HG03432 (cell line): ENCODE data around the gene TSPAN4.

ENCODE experiments used
- ATAC-seq: cut with Tn5 transposase; IDR thresholded peaks from one replicate; pipeline ENCODE4 v1.9.1; 2021; ENCODE audit warnings: mild to moderate bottlenecking, moderate library complexity; ENCODE audit not compliant: unreplicated experiment

Gene TSPAN4

DNA sequence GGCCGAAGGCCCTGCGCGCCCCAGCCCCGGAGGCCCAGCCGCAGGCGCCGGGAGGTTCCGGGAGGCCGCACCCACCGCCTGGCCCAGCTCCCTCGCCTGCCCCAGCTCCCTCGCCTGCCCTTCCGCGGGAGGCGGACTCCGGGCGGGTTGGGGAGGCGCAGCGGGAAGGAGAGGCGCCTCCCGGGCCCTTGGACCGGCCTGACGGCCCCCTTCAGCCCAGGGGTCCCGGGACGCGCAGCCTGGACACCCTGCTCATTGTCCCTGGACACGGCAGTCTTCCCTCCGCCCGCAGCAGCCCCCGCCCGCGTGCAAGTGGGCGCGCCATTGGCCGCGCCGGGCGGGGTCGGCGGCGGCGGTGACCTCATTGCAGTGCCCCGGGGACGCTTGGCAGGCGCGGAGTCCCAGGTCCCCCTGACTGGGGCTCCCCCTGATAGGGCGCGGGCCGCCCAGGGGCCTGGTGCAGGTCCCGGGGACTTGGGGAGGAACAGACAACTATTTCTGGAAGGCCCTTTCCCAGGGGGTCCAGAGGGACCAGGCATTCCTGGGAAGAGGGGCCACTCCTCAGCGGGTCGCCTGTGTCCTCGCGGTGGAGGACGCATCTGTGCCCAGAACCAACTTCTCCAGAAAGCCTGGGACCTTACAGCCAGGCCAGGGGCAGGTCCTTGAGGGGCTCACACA, 9.4 kb upstream of the TSPAN4 start:
- ATAC-seq = peak; percentile 27

GRCh38 chr11:833849-834311, 8.8 kb upstream of the TSPAN4 start:
- ATAC-seq = no peak

- no peak for ATAC-seq
These were observed 8.0 kb upstream of the TSPAN4 start for GRCh38 chr11:834371-835316.

DNA sequence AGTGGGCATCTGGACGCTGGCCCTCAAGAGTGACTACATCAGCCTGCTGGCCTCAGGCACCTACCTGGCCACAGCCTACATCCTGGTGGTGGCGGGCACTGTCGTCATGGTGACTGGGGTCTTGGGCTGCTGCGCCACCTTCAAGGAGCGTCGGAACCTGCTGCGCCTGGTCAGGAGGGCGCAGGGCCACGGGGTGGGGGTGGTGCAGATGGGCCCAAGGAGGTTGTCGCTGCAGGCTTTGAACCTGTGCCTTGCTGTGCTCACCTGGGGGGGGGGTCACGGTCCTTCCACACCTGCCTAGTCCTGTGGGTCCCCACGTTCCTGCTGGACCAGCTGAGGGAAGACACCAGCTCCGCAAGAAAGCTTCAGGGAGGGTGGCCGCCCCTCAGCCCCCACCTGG, 6.4 kb upstream of the TSPAN4 start:
- no peak for ATAC-seq

DNA sequence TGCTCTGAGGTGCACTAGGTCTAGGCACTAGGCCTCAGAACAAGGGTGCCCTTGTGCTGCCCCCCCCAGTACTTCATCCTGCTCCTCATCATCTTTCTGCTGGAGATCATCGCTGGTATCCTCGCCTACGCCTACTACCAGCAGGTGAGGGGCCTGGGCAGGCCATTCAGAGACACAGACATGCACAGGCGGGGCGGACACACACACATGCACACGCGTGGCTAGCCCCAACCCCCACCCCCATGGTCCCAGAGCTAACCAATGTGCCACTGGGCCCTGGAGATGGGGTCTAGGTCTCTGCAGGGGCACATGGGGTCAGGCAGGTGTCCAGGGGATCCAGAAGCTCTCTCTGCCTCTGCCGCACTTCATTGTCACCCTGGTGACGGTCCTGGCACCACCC, 6.0 kb upstream of the TSPAN4 start:
- ATAC-seq = no peak

DNA sequence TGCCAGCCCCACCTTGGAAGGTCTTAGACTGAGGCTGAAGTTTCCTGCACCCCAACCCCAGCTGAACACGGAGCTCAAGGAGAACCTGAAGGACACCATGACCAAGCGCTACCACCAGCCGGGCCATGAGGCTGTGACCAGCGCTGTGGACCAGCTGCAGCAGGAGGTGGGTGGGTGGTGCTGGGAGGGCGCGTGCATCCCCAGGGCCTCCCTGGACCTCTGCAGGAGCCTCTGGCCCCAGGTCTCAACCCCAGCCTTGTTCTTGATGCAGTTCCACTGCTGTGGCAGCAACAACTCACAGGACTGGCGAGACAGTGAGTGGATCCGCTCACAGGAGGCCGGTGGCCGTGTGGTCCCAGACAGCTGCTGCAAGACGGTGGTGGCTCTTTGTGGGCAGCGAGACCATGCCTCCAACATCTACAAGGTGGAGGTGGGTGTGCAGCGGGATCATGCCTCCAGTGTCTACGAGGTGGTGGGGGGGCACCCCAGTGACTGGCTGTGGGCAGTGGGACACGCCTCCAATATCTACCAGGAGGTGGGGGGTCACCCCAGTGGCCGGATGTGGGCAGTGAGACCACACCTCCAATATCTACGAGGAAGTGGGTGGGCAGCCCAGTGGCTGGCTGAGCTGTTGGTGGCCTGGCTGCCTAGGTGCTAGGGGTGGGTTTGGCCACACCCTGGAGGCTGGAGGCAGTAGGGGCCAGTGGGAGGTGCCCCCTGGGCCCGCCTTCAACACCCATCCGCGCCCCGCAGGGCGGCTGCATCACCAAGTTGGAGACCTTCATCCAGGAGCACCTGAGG, 5.3 kb upstream of the TSPAN4 start:
- ATAC-seq = no peak

DNA sequence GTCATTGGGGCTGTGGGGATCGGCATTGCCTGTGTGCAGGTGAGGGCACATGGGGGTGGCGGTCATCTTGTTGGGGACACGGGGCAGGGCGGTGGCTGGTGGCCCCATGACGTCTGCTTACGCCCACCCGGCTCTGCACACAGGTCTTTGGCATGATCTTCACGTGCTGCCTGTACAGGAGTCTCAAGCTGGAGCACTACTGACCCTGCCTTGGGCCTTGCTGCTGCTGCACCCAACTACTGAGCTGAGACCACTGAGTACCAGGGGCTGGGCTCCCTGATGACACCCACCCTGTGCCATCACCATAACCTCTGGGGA, 4.7 kb upstream of the TSPAN4 start:
- no peak for ATAC-seq

- no peak for ATAC-seq
These were observed 4.0 kb upstream of the TSPAN4 start for GRCh38 chr11:838441-839279.

DNA sequence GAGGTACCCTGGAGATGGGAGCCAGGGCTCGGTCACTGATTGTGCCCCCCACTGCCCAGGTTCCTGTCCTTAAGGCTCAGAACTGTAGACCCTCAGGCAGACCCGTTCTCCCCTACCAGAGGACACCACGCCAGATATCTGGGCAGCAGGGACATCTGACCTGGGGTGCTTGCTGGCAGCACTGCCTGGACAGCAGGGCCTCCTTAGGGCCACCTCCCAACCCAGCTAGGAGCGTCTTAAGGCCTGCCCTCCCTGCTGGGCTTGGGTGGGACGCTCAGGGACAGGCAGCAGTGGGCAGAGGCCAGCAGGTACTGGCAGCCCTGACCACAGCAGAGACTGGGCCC, 3.4 kb upstream of the TSPAN4 start:
- ATAC-seq = no peak

DNA sequence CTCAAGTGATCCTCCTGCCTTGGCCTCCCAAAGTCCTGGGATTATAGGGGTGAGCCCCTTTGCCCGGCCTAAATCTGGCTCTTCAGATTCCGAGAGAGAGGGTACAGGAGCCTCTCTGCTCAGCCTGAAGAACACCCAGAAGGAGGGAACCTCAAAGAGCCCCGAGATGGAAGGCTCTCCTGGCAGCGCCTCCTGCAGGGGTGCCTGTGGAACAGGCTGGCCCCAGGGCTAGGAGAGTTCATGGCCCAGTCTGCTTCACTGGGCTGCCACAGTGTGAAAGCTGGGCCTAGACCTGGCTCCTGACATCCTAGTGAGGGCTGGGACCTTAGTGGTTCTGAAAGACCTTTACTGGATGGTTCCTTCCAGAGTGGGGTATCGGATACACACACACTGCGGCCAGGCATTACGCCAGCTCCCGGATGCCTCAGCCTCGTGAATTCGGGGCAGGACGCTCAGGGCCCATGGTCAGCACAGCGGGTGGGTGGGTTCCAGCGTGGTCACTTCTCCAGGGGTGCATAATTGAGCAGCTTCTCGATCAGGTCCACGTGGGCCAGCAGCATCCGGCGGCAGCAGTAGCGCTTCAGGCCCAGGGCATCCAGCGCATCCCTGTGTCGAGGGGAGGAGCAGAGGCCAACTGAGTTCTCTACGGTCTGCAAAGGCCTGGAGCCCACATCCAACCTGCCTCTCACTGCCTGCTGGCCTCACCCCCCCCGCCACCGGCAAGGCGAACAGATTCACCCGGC, 2.6 kb upstream of the TSPAN4 start:
- no peak for ATAC-seq

DNA sequence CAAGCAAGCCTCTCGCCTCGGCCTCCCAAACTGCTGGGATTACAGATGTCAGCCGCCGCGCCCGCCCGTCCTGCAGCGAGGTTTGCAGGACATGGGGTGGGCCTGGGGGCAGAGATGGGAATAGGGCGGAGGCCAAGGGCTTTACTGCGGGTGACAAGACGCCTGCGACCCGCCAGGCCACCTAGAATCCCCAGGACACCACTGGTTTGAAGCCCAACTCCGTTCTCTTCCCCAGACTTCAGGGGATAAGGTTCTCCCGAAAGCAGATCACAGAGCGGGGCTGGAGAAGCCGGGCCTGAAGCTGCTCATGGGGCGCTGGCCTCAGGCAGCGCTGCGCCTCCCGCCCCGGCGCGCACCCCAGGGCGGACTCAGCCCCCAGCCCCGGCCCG, 677 bp upstream of the TSPAN4 start:
- ATAC-seq = peak; percentile 21

DNA sequence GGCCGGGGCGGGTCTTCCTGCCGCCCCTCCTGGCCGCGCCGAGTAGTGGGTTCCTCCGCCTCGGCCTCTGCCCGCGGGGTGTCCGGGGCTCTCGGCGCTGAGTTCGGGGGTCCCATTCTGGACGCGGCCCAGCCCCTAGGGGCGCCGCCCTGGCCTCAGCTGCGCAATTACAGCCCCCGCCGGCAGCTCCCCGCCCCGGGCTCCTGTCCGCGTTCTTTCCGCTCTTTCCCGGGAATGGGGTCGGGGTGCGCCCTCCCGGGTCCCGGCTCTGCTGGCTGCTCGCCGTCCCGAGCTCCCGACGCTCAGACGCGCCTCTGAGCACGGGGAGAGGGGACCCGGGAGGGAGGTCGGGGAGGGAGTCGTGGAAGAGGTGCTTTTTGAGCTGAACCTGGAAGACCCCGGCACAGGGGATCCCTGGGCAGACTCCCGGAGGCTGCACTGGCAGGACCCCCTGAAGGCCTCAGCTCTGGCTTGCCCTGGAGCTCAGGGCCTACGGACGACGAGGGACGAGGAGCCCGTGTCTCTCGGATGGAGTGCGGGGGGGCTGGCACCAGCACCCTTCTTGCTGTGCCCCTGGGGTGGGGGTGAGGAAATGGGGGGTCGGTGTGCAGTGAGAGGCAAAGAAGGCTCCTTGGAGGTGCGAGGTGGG, 558 bp downstream of the TSPAN4 start:
- peak; percentile 4 for ATAC-seq

DNA sequence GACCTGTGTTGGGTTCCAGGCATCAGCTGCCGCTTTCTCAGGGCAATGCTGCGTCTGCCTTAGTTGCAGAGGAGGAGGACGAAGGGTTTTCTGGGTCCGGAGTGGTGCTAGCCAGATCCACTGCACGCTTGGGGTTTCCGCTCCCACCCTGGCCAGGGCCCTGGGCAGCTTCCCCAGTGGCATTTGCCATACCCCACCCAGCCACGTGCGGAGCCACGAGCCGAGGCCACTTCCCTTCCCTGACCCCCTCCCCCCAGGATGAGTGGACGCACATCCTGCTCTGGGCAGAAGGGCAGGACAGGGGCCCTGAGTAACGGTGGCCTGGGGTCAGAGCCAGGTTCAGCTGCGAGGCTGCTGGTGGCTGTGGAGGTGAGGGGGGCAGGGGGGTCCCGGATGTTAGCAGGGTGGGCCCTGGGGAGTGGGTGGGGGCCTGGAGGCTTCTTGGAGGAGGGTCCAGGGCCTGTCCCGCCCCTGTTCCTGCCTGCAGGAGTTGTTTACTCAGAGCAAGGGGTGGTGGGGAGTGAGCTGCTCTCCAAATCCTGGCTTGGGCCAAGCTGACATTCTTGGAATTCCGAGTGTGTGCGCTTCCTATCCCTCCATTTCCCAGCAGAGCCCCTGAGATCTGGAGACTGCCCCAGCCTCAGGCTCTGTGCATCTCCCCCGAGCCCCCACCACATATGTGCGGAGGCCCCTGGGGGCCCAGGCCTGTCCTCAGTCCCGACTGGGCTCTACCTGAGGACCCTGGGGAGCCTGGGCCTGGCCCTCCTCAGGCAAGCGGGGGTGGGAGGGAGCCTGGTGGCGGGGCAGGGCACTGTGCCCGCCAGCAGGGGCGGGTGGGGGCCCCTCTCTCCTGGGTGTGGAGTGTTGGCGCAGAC, 1.4 kb downstream of the TSPAN4 start:
- no peak for ATAC-seq

DNA sequence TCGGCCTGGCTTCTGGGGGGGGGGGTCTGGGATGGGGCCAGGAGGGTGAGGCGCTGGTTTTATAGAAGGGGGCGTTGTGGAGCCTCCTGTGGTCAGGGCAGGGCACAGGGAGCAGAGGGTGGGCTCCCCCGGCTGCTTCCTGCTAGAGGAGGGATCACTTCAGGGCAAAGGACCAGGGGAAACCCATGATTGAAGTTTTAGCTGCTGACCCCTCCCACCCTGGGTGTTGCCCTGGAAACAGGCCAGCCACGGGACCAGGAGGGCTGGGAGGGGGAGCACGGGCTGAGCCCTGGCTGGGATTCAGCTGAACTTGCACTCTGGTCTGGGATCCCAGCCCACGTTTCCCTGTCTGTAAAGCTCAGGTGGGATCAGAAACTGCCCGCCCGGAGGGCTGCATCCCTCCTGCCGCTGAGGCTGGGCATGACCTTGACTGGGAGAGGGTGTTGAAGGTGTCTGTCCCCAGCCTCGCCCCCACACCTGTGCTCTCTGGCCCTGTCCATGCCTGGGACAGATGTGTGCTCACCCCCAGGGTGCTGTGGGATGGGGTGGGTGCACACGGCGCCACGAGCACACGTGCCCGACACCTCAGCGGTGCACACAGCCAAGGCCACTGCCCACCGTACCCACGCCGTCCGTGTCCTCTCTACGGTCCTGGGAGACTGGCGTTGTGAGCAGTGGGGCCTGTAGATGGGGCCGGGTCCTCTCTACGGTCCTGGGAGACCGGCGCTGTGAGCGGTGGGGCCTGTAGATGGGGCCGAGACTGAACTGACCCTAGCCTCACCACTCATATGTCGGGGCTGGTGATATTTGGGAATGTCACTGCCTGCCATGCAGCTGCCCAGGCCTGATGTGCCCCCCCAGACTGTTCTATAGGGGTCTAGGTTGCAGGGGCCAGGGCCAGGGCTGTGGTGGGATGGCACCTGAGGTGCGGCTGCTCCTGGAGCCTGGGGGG, 2.3 kb downstream of the TSPAN4 start:
- no peak for ATAC-seq

DNA sequence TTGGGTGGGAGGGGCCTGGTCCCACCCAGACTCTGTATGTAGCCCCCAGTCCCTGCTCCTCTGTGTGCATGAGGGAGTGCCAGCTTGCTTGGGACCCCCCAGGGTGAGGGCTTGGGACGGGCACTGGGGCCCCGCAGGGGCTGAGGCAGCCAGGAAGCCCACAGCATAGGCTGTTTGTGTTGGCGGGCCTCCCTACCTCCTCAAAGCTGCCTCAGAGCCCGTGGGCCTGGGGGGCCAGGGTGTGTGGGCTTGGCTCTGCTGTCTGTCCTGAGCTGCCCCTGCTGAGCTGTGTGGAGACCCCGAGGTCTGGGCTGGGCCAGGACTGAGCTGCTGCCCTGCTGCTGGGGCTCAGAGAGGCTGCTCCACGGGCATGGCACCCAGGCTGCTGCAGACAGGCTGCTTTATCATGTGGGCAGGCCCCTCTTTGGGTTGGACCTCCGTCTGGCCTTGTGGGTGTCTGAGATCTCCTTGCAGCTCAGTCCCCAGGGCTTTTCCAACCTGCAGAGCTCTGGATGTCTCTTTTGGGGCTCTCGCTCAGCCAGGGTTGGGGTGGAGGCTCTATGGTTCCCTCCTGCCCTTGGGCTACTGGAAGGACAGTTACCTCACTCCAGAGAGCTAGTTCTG, 3.3 kb downstream of the TSPAN4 start:
- no peak for ATAC-seq

DNA sequence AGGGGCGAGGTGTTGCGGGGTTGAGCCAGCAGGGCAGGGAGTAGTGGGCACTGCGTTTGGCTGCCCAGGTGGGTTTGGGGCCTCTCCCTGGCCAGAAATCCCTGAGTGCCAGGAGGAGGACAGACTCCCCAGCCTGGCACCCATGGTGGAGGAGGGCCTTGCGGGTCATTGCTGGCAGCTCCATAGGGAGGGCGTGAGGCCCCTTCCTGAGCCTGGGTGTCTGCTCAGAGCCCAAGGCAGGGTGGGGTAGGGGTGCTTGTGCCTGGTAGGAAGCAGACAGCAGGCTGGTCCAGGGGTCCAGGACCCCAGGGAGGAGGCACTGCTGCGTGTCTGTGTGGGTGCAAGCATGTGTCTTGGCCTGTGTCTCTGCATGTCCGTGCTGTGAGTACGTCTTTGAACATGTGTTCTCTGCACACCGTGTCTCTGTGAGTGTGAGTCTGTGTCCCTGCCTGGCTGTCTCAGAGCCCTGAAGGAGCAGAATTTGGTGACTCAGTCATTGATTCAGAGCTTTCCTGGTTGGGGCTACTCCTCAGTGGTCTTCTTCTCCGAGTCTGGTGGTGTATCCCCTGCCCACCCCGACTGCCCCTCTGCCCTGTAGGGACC, 3.9 kb downstream of the TSPAN4 start:
- no peak for ATAC-seq

- no peak for ATAC-seq
These were observed 5.2 kb downstream of the TSPAN4 start for GRCh38 chr11:847876-848275.
